ENCODE data around the gene ACP7. TPM values are rescaled to one million over a fixed set of nuclear protein-coding genes. Genes with fewer than 3 reads are reported as not detected.
"Not testable (repeated sequence)": the region's sequence is repeated elsewhere in the genome, so short reads cannot be mapped to it uniquely, and the experiment has no call there.

The ACP7 gene
- total and polyA plus RNA-seq, 2 of the 4 experiments (the other 2 are of a cell fraction), result not detected

- Histone ChIP-seq H2AK9ac (replicated peaks; ENCODE audit: low read depth, low read length, poor library complexity) (no peak overlapping the region), H3K36me3 (ENCODE audit: control insufficient read depth, insufficient read depth, low read length) (no peaks in the 10 kb centered on the region), H3K4me2 (ENCODE audit: low read depth, low read length) (no peak overlapping the region), H3K18ac (ENCODE audit: low read depth, low read length) (no peak overlapping the region), H3K4me3 (ENCODE audit: insufficient read depth, low read depth, low read length) (no peak overlapping the region), H3K4ac (ENCODE audit: low read depth, low read length) (no peak overlapping the region), H2BK5ac (ENCODE audit: low read depth, low read length, poor library complexity, severe bottlenecking) (no peak overlapping the region), H3K9me3 (ENCODE audit: control insufficient read depth, insufficient read depth, low read length) (0 out of 2 replicates have a peak, but pooled peaks cover 2% of the 10 kb centered on the region), H3K9ac (ENCODE audit: low read depth, low read length) (no peak overlapping the region), H4K8ac (ENCODE audit: low read depth in 2 of 2, low read length in 2 of 2) (no peak overlapping the region), H3K27me3 (ENCODE audit: control insufficient read depth, insufficient read depth, low read length) (no peaks in the 10 kb centered on the region; the same call in 1 of the 2 replicates), H3K79me1 (ENCODE audit: low read depth in 1 of 2, low read length in 2 of 2) (no peaks in the 10 kb centered on the region), H3K9me1 (ENCODE audit: insufficient read depth, low read length) (peaks cover 6% of the 10 kb centered on the region), H2AFZ (replicated peaks; ENCODE audit: low read length, poor library complexity) (no peak overlapping the region), H3K27ac (ENCODE audit: insufficient read depth, low read length) (no peak overlapping the region), H3K23ac (ENCODE audit: low read depth, low read length) (no peak overlapping the region), H2BK15ac (ENCODE audit: low read depth, low read length) (no peak overlapping the region), H3K56ac (ENCODE audit: extremely low read depth, insufficient read depth, low read length) (no peak overlapping the region), H3K14ac (replicated peaks; ENCODE audit: low read depth, low read length) (no peak overlapping the region), H4K20me1 (ENCODE audit: insufficient read depth, low read length) (no peaks in the 10 kb centered on the region), H4K91ac (ENCODE audit: insufficient read depth, low read depth, low read length) (no peak overlapping the region), H2AK5ac (ENCODE audit: low read depth, low read length) (no peak overlapping the region), H2BK120ac (ENCODE audit: low read depth, low read length) (no peak overlapping the region), H2BK20ac (ENCODE audit: low read depth, low read length) (no peak overlapping the region), H4K5ac (ENCODE audit: low read depth, low read length) (no peak overlapping the region), H3K4me1 (ENCODE audit: control insufficient read depth, insufficient read depth, low read length) (no peaks in the 10 kb centered on the region)
- ChIA-PET POLR2A (ENCODE audit: unreplicated experiment) (no interaction called here), CTCF (interaction anchor here (0.6 to 1.3 kb wide), 3 partner anchors 105 to 162 kb away, joined by 3 to 5 read pairs (median 3); no protein-coding TSS in a partner anchor)
- intact Hi-C loops (cut with micrococcal nuclease), result no loop called here
- WGBS, 2 experiments (ENCODE audit: extremely low coverage in 2 of 2, insufficient read length in 1 of 2), result 83% methylated on average over 3 of the region's 4 CpGs; no CpG with 5 or more reads in 1 of the 2 experiments
- in situ Hi-C loops (cut with MboI; ENCODE audit: low sequenced_read_pairs), result no loop called here
- ATAC-seq (ENCODE audit: low read depth) (no peak), DNase-seq (no peak)
- dilution Hi-C loops (cut with HindIII; ENCODE audit: low sequenced_read_pairs, unreplicated experiment), result no loop called here
- TF ChIP-seq ELK1 (IDR thresholded peaks at IDR 0.05; ENCODE audit: borderline replicate concordance, low read depth, low read length) (no peak), RFX5 (IDR thresholded peaks at IDR 0.05; ENCODE audit: low read depth, low read length) (no peak)
- BruUV-seq (replicated peaks), result no TSS peak
These were observed 17.1 kb upstream of the ACP7 start for GRCh38 chr19:39067104-39067503.

- H2BK15ac ChIP-seq (ENCODE audit: low read depth, low read length); H3K9me3 ChIP-seq (ENCODE audit: control insufficient read depth, insufficient read depth, low read length); H3K36me3 ChIP-seq (ENCODE audit: control insufficient read depth, insufficient read depth, low read length); DNase-seq; intact Hi-C loops (cut with micrococcal nuclease); in situ Hi-C loops (cut with MboI; ENCODE audit: low sequenced_read_pairs); H3K14ac ChIP-seq (replicated peaks; ENCODE audit: low read depth, low read length); H4K5ac ChIP-seq (ENCODE audit: low read depth, low read length); H2AK5ac ChIP-seq (ENCODE audit: low read depth, low read length); H2AFZ ChIP-seq (replicated peaks; ENCODE audit: low read length, poor library complexity); H4K20me1 ChIP-seq (ENCODE audit: insufficient read depth, low read length); H2BK120ac ChIP-seq (ENCODE audit: low read depth, low read length); dilution Hi-C loops (cut with HindIII; ENCODE audit: low sequenced_read_pairs, unreplicated experiment); BruUV-seq (replicated peaks); H2AK9ac ChIP-seq (replicated peaks; ENCODE audit: low read depth, low read length, poor library complexity); POLR2A ChIA-PET (ENCODE audit: unreplicated experiment); H2BK5ac ChIP-seq (ENCODE audit: low read depth, low read length, poor library complexity, severe bottlenecking); H3K9me1 ChIP-seq (ENCODE audit: insufficient read depth, low read length); H3K4me3 ChIP-seq (ENCODE audit: insufficient read depth, low read depth, low read length); H3K18ac ChIP-seq (ENCODE audit: low read depth, low read length); H4K8ac ChIP-seq (ENCODE audit: low read depth in 2 of 2, low read length in 2 of 2); H3K56ac ChIP-seq (ENCODE audit: extremely low read depth, insufficient read depth, low read length); H3K4me1 ChIP-seq (ENCODE audit: control insufficient read depth, insufficient read depth, low read length); H3K4me2 ChIP-seq (ENCODE audit: low read depth, low read length); H3K9ac ChIP-seq (ENCODE audit: low read depth, low read length); H3K27ac ChIP-seq (ENCODE audit: insufficient read depth, low read length); H4K91ac ChIP-seq (ENCODE audit: insufficient read depth, low read depth, low read length); H2BK20ac ChIP-seq (ENCODE audit: low read depth, low read length); H3K79me1 ChIP-seq (ENCODE audit: low read depth in 1 of 2, low read length in 2 of 2); H3K23ac ChIP-seq (ENCODE audit: low read depth, low read length); H3K27me3 ChIP-seq (ENCODE audit: control insufficient read depth, insufficient read depth, low read length); ATAC-seq (ENCODE audit: low read depth); H3K4ac ChIP-seq (ENCODE audit: low read depth, low read length): not testable (repeated sequence)
- CTCF ChIA-PET, result interaction anchor here (1.3 kb wide), 1 partner anchor 106 kb away, joined by 5 read pairs; no protein-coding TSS in a partner anchor
- no CpG with 5 or more reads among the region's 6 CpGs for WGBS, 2 experiments (ENCODE audit: extremely low coverage in 2 of 2, insufficient read length in 1 of 2)
These were observed 15.9 kb upstream of the ACP7 start for GRCh38 chr19:39068259-39068658.
